Fibroblast of villous mesenchyme (primary cell): ENCODE measurements around the gene SLC28A1. TPM values are rescaled to one million over a fixed set of nuclear protein-coding genes. Genes with fewer than 3 reads are reported as not detected.

Source experiments
- DNase-seq: peaks from one replicate; pipeline ENCODE4 v3.0.0-alpha.2; 2010; ENCODE audit warnings: low read depth
- H3K4me3 ChIP-seq: 2 replicates; pipeline ENCODE4 v1.5.1; 2011; ENCODE audit warnings: low read depth, mild to moderate bottlenecking, low read length
- CTCF ChIP-seq: IDR thresholded peaks from 2 replicates; pipeline ENCODE4 v1.5.1; 2012; ENCODE audit warnings: low read depth, mild to moderate bottlenecking, low read length; ENCODE audit not compliant: insufficient read depth
- total RNA-seq: library from RNA; depleted of rRNA; stranded (reverse); fragments of >200 nt; gene quantifications from 2 replicates; pipeline ENCODE4 v1.2.3, GENCODE V29; 2012

SLC28A1 gene
- total RNA-seq, 1 donor, result not detected

- DNase-seq, result peak; percentile 81
- peak overlapping the region; percentile 40 for H3K4me3 ChIP-seq
- peak; percentile 97 for TF ChIP-seq CTCF
Measured at GRCh38 chr15:84955089-84955848, 70.8 kb downstream of the SLC28A1 start.

GRCh38 chr15:84956199-84956598, 71.7 kb downstream of the SLC28A1 start:
- no peak for TF ChIP-seq CTCF
- H3K4me3 ChIP-seq, result no peak overlapping the region
- DNase-seq, result no peak

- no peak for TF ChIP-seq CTCF
- H3K4me3 ChIP-seq, result no peak overlapping the region
- no peak for DNase-seq
Measured at GRCh38 chr15:84960391-84961113, 76.1 kb downstream of the SLC28A1 start.

GRCh38 chr15:84961114-84961452, 76.6 kb downstream of the SLC28A1 start:
- TF ChIP-seq CTCF, result no peak
- DNase-seq, result peak; percentile 48

GRCh38 chr15:84961707-84962106, 77.2 kb downstream of the SLC28A1 start:
- no peak for TF ChIP-seq CTCF
- DNase-seq, result no peak
- no peak overlapping the region for H3K4me3 ChIP-seq

More at GRCh38 chr15:84961114-84961452, 76.6 kb downstream of the SLC28A1 start:
- no peak overlapping the region for H3K4me3 ChIP-seq

- no peak overlapping the region for H3K4me3 ChIP-seq
- TF ChIP-seq CTCF, result no peak
- no peak for DNase-seq
Measured at GRCh38 chr15:84962955-84963354, 78.5 kb downstream of the SLC28A1 start.

- no peak overlapping the region for H3K4me3 ChIP-seq
- DNase-seq, result no peak
- no peak for TF ChIP-seq CTCF
Measured at GRCh38 chr15:84967380-84967779, 82.9 kb downstream of the SLC28A1 start.
